Stimulated activated naive B cell treated with anti-CD40 and anti-IgM and Interleukin-4, amounts not matched to agents 10 μg/mL and 1 μg/mL and 100 μg/mL, for 72 hours (primary cell): ENCODE results near the gene HACL1.

Experiments
- ATAC-seq, 2 donors: fragments of 150-1000 bp; cut with Tn5 transposase; replicated peaks; 2 replicates each; pipeline ENCODE4 v1.10.0; 2021; ENCODE audit warnings: moderate library complexity in 1 of 2
- DNase-seq: peaks from one replicate; pipeline ENCODE4 v3.0.0; 2021
- H3K27ac Mint-ChIP-seq: one replicate; pipeline ENCODE4 v1.8.0; 2022; ENCODE audit warnings: mild to moderate bottlenecking, mixed read lengths
- H3K27me3 Mint-ChIP-seq, 2 donors: one replicate each; pipeline ENCODE4 v1.8.0; 2022; ENCODE audit warnings: mixed read lengths in 2 of 2
- H3K36me3 Mint-ChIP-seq, 2 donors: one replicate each; pipeline ENCODE4 v1.8.0; 2022; ENCODE audit warnings: mixed read lengths in 2 of 2, mild to moderate bottlenecking in 1 of 2
- H3K4me1 Mint-ChIP-seq, 2 donors: one replicate each; pipeline ENCODE4 v1.8.0; 2022; ENCODE audit warnings: mixed read lengths in 2 of 2, mild to moderate bottlenecking in 1 of 2
- H3K4me3 Mint-ChIP-seq, 2 donors: one replicate each; pipeline ENCODE4 v1.8.0; 2022; ENCODE audit warnings: mild to moderate bottlenecking in 2 of 2, mixed read lengths in 2 of 2, moderate library complexity in 1 of 2
- H3K9me3 Mint-ChIP-seq, 2 donors: one replicate each; pipeline ENCODE4 v1.8.0; 2022; ENCODE audit warnings: mixed read lengths in 2 of 2, mild to moderate bottlenecking in 1 of 2

Gene HACL1

GRCh38 chr3:15579051-15579450 is 22.3 kb downstream of the HACL1 start:
- Mint-ChIP-seq H3K9me3 (no peaks in the 10 kb centered on the region), H3K27me3 (no peaks in the 10 kb centered on the region), H3K27ac (no peak overlapping the region), H3K4me3 (no peak overlapping the region), H3K36me3 (peaks cover 10 to 37% of the 10 kb centered on the region in 2 donors), H3K4me1 (peaks cover 5 to 14% of the 10 kb centered on the region in 2 donors)
- DNase-seq: no peak
- ATAC-seq: no peak

GRCh38 chr3:15578289-15578867 is 23.0 kb downstream of the HACL1 start:
- Mint-ChIP-seq H3K36me3 (peaks cover 10 to 42% of the 10 kb centered on the region in 2 donors), H3K27ac (no peak overlapping the region), H3K27me3 (no peaks in the 10 kb centered on the region)

GRCh38 chr3:15576475-15576874 is 24.9 kb downstream of the HACL1 start:
- peaks cover 10 to 39% of the 10 kb centered on the region in 2 donors for H3K36me3 Mint-ChIP-seq
- no peak for DNase-seq
- H3K27me3 Mint-ChIP-seq: no peaks in the 10 kb centered on the region
- H3K27ac Mint-ChIP-seq: no peak overlapping the region
- H3K4me1 Mint-ChIP-seq: peaks cover 5 to 14% of the 10 kb centered on the region in 2 donors
- peak; percentile 76 to 79 for ATAC-seq
- H3K4me3 Mint-ChIP-seq: no peak overlapping the region
- H3K9me3 Mint-ChIP-seq: no peaks in the 10 kb centered on the region

More at GRCh38 chr3:15578289-15578867, 23.0 kb downstream of the HACL1 start:
- H3K9me3 Mint-ChIP-seq: no peaks in the 10 kb centered on the region
- DNase-seq (no peak), ATAC-seq (no peak)
- H3K4me3 Mint-ChIP-seq: no peak overlapping the region
- H3K4me1 Mint-ChIP-seq: peaks cover 5 to 14% of the 10 kb centered on the region in 2 donors

- H3K27me3 Mint-ChIP-seq: no peaks in the 10 kb centered on the region
- H3K9me3 Mint-ChIP-seq: no peaks in the 10 kb centered on the region
- peaks cover 14 to 42% of the 10 kb centered on the region in 2 donors for H3K36me3 Mint-ChIP-seq
- peaks cover 6 to 14% of the 10 kb centered on the region in 2 donors for H3K4me1 Mint-ChIP-seq
- H3K27ac Mint-ChIP-seq: no peak overlapping the region
- no peak overlapping the region for H3K4me3 Mint-ChIP-seq
- DNase-seq: no peak
- no peak for ATAC-seq
These were observed 25.9 kb downstream of the HACL1 start for GRCh38 chr3:15575446-15575845.

GRCh38 chr3:15572138-15572537 is 29.2 kb downstream of the HACL1 start:
- ATAC-seq (no peak), DNase-seq (no peak)
- Mint-ChIP-seq H3K9me3 (no peaks in the 10 kb centered on the region), H3K4me3 (no peak overlapping the region), H3K36me3 (peaks cover 26 to 36% of the 10 kb centered on the region in 2 donors), H3K27me3 (no peaks in the 10 kb centered on the region), H3K4me1 (peaks cover 6 to 10% of the 10 kb centered on the region in 2 donors), H3K27ac (no peak overlapping the region)

GRCh38 chr3:15563190-15563589 is 38.2 kb downstream of the HACL1 start:
- Mint-ChIP-seq H3K27me3 (no peaks in the 10 kb centered on the region), H3K4me1 (no peaks in the 10 kb centered on the region), H3K4me3 (no peak overlapping the region), H3K9me3 (no peaks in the 10 kb centered on the region), H3K36me3 (peaks cover 27 to 34% of the 10 kb centered on the region in 2 donors), H3K27ac (no peak overlapping the region)
- DNase-seq: no peak
- no peak for ATAC-seq

- Mint-ChIP-seq H3K27ac (no peak overlapping the region), H3K36me3 (peaks cover 21 to 28% of the 10 kb centered on the region in 2 donors), H3K27me3 (no peaks in the 10 kb centered on the region)
These were observed 38.8 kb downstream of the HACL1 start for GRCh38 chr3:15562560-15562959.

GRCh38 chr3:15558581-15558980 is 42.8 kb downstream of the HACL1 start:
- DNase-seq (no peak), ATAC-seq (no peak)
- peaks cover 19 to 23% of the 10 kb centered on the region in 2 donors for H3K36me3 Mint-ChIP-seq
- H3K9me3 Mint-ChIP-seq: no peaks in the 10 kb centered on the region
- no peaks in the 10 kb centered on the region for H3K27me3 Mint-ChIP-seq
- no peak overlapping the region for H3K4me3 Mint-ChIP-seq
- H3K4me1 Mint-ChIP-seq: peaks cover 13 to 19% of the 10 kb centered on the region in 2 donors
- H3K27ac Mint-ChIP-seq: no peak overlapping the region

More at GRCh38 chr3:15562560-15562959, 38.8 kb downstream of the HACL1 start:
- peaks cover 1 to 4% of the 10 kb centered on the region in 2 donors for H3K4me1 Mint-ChIP-seq
- no peak for ATAC-seq
- no peak overlapping the region for H3K4me3 Mint-ChIP-seq
- H3K9me3 Mint-ChIP-seq: no peaks in the 10 kb centered on the region
- DNase-seq: no peak

GRCh38 chr3:15557511-15557946 is 43.8 kb downstream of the HACL1 start:
- H3K9me3 Mint-ChIP-seq: no peaks in the 10 kb centered on the region
- no peak overlapping the region for H3K4me3 Mint-ChIP-seq
- peak; percentile 58 to 70 for ATAC-seq
- DNase-seq: peak; percentile 56
- H3K36me3 Mint-ChIP-seq: peaks cover 15 to 23% of the 10 kb centered on the region in 2 donors
- H3K27ac Mint-ChIP-seq: no peak overlapping the region
- no peaks in the 10 kb centered on the region for H3K27me3 Mint-ChIP-seq
- peaks cover 16 to 19% of the 10 kb centered on the region in 2 donors for H3K4me1 Mint-ChIP-seq

- DNase-seq: peak; percentile 19
- peak; percentile 95 to 97 for ATAC-seq
- peak overlapping the region; percentile 84 for H3K27ac Mint-ChIP-seq
These were observed 44.9 kb downstream of the HACL1 start for GRCh38 chr3:15556512-15556911.

GRCh38 chr3:15553749-15554148 is 47.6 kb downstream of the HACL1 start:
- Mint-ChIP-seq H3K4me1 (peaks cover 16 to 24% of the 10 kb centered on the region in 2 donors), H3K9me3 (peaks cover 0 to 5% of the 10 kb centered on the region in 2 donors), H3K27ac (no peak overlapping the region), H3K27me3 (no peaks in the 10 kb centered on the region), H3K36me3 (peaks cover 23 to 40% of the 10 kb centered on the region in 2 donors), H3K4me3 (no peak overlapping the region)
- ATAC-seq: no peak
- no peak for DNase-seq

More at GRCh38 chr3:15556512-15556911, 44.9 kb downstream of the HACL1 start:
- no peaks in the 10 kb centered on the region for H3K9me3 Mint-ChIP-seq
- H3K27me3 Mint-ChIP-seq: no peaks in the 10 kb centered on the region
- H3K4me3 Mint-ChIP-seq: peak overlapping the region; percentile 46 to 65
- peaks cover 16 to 21% of the 10 kb centered on the region in 2 donors for H3K4me1 Mint-ChIP-seq
- peaks cover 19 to 32% of the 10 kb centered on the region in 2 donors for H3K36me3 Mint-ChIP-seq

GRCh38 chr3:15551902-15552301 is 49.5 kb downstream of the HACL1 start:
- DNase-seq (no peak), ATAC-seq (no peak)
- H3K4me3 Mint-ChIP-seq: no peak overlapping the region
- H3K27ac Mint-ChIP-seq: no peak overlapping the region
- H3K9me3 Mint-ChIP-seq: peaks cover 2 to 6% of the 10 kb centered on the region in 2 donors
- H3K27me3 Mint-ChIP-seq: no peaks in the 10 kb centered on the region
- peaks cover 17 to 18% of the 10 kb centered on the region in 2 donors for H3K4me1 Mint-ChIP-seq
- peaks cover 28 to 50% of the 10 kb centered on the region in 2 donors for H3K36me3 Mint-ChIP-seq

GRCh38 chr3:15549846-15550245 is 51.5 kb downstream of the HACL1 start:
- DNase-seq (no peak), ATAC-seq (no peak)
- Mint-ChIP-seq H3K9me3 (peaks cover 6 to 13% of the 10 kb centered on the region in 2 donors), H3K27ac (no peak overlapping the region), H3K27me3 (no peaks in the 10 kb centered on the region), H3K36me3 (peaks cover 27 to 47% of the 10 kb centered on the region in 2 donors), H3K4me3 (no peak overlapping the region), H3K4me1 (peaks cover 5 to 7% of the 10 kb centered on the region in 2 donors)

GRCh38 chr3:15542614-15543013 is 58.8 kb downstream of the HACL1 start:
- ATAC-seq (no peak), DNase-seq (no peak)
- Mint-ChIP-seq H3K27ac (no peak overlapping the region), H3K4me1 (peaks cover 1 to 6% of the 10 kb centered on the region in 2 donors), H3K4me3 (no peak overlapping the region), H3K36me3 (peaks cover 3 to 17% of the 10 kb centered on the region in 2 donors), H3K9me3 (peaks cover 6 to 8% of the 10 kb centered on the region in 2 donors), H3K27me3 (no peaks in the 10 kb centered on the region)

GRCh38 chr3:15541371-15541770 is 60.0 kb downstream of the HACL1 start:
- no peaks in the 10 kb centered on the region for H3K27me3 Mint-ChIP-seq
- H3K36me3 Mint-ChIP-seq: peaks cover 1 to 12% of the 10 kb centered on the region in 2 donors
- DNase-seq (no peak), ATAC-seq (no peak)
- no peak overlapping the region for H3K27ac Mint-ChIP-seq
- peaks cover 0 to 3% of the 10 kb centered on the region in 2 donors for H3K9me3 Mint-ChIP-seq
- H3K4me3 Mint-ChIP-seq: no peak overlapping the region
- peaks cover 1 to 8% of the 10 kb centered on the region in 2 donors for H3K4me1 Mint-ChIP-seq
